DMS153 (cell line): ENCODE results near the gene PRR7.
"Not testable (repeated sequence)": the region's sequence is repeated elsewhere in the genome, so short reads cannot be mapped to it uniquely, and the experiment has no call there.

Experiments
- DNase-seq: peaks from one replicate; lab custom pipeline; 2025; lab: John Stamatoyannopoulos, UW

PRR7 gene

GRCh38 chr5:177484902-177485549 is 38.4 kb downstream of the PRR7 start:
- no peak for DNase-seq

GRCh38 chr5:177485753-177486152 is 39.1 kb downstream of the PRR7 start:
- not testable (repeated sequence) for DNase-seq

- no peak for DNase-seq
Measured at GRCh38 chr5:177486256-177486655, 39.6 kb downstream of the PRR7 start.

- no peak for DNase-seq
Measured at GRCh38 chr5:177487144-177487543, 40.5 kb downstream of the PRR7 start.

GRCh38 chr5:177487975-177488374 is 41.4 kb downstream of the PRR7 start:
- no peak for DNase-seq

- no peak for DNase-seq
Measured at GRCh38 chr5:177489119-177489716, 42.6 kb downstream of the PRR7 start.

- DNase-seq, result no peak
Measured at GRCh38 chr5:177490311-177490991, 43.8 kb downstream of the PRR7 start.

GRCh38 chr5:177490992-177491391 is 44.4 kb downstream of the PRR7 start:
- DNase-seq, result no peak

- no peak for DNase-seq
Measured at GRCh38 chr5:177491429-177491945, 44.9 kb downstream of the PRR7 start.

- no peak for DNase-seq
Measured at GRCh38 chr5:177491983-177492746, 45.6 kb downstream of the PRR7 start.

GRCh38 chr5:177492841-177493240 is 46.2 kb downstream of the PRR7 start:
- no peak for DNase-seq

- no peak for DNase-seq
Measured at GRCh38 chr5:177493795-177494345, 47.3 kb downstream of the PRR7 start.

GRCh38 chr5:177494346-177495195 is 48.0 kb downstream of the PRR7 start:
- no peak for DNase-seq

- DNase-seq, result no peak
Measured at GRCh38 chr5:177495243-177496060, 48.8 kb downstream of the PRR7 start.

GRCh38 chr5:177496070-177496726 is 49.6 kb downstream of the PRR7 start:
- DNase-seq, result no peak

GRCh38 chr5:177496727-177497291 is 50.2 kb downstream of the PRR7 start:
- no peak for DNase-seq

GRCh38 chr5:177497292-177498012 is 50.8 kb downstream of the PRR7 start, which contains the start of gene PDLIM7:
Gene PDLIM7, minus strand, starts transcription at chr5:177497604. Its CDS starts 1,092 bp downstream, at chr5:177496512.
- peak; percentile 74 for DNase-seq

GRCh38 chr5:177498013-177498787 is 51.6 kb downstream of the PRR7 start:
- DNase-seq, result no peak
